ENCODE measurements around the gene PRKCA.
"Not testable (repeated sequence)": the region's sequence is repeated elsewhere in the genome, so short reads cannot be mapped to it uniquely, and the experiment has no call there.

Gene PRKCA

DNA sequence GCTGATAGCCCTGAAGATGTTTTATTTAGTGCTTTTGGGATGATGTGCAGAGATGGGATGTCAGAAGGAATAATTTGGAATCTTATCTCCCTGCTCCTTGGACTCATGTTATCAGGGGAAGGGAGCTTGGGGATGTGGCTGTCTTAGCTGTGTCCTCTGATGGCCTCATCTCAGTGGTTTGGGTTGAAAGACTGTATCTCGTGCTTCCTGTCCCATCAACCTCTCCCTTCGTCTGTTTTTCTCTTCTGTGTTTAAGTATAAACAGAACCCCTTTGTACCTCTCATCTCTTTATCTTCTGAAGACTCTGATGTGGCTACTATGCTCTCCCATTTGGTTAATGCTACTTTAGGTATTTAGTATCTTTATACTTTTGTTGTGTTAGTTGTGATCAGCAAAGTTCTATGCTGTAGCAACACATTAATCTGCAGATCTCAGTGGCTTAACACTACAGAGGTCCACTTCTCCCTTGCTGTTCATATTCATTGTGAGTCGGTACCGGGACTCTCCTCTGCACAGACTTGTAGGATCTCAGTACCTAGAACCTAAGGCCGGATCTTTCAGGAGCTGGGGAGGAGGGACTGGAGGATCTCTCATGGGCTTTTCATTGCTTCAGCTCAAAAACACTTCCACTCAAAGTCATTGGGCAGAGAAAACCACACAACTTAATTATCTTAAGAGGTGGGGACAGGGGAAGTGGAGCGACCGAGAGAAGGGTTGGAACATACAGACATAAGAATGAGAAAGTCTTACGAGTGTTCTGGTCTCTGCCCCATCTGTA lies 28.8 kb downstream of the PRKCA start:
- DNase-seq, result no peak

DNA sequence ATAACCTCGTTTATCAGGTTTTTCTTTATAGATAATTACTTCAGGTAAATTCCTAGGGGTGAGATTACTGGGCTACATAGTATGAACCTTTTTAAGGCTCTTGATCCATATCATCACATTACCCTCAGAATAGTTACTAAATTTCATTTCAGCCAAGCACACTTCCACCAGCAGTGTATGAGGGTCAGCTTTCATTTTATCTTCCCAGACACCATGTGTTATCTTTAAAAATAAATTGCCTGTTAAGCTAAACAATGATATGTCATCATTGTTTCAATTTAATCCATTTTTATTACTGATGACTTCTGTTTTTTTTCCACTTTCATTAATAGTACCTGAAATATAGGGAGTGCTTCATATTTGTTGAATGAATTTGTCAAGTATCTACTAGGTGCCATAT lies 33.4 kb downstream of the PRKCA start:
- DNase-seq, result no peak

DNA sequence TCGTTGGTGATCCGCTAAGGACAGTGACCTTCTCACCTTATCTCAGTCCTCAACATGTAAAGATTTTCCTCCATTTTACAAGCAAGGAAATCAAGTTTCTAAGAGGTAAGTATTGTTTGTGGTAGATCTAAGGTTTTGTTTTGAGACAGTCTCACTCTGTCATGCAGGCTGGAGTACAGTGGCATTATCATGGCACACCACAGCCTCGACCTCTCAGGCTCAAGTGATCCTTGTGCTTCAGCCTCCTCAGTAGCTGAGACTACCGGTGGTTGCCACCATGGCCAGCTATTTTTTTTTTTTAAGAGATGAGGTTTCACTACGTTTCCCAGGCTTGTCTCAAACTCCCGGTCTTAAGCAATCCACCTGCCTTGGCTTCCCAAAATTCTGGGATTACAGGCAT lies 34.9 kb downstream of the PRKCA start:
- DNase-seq, result no peak

DNA sequence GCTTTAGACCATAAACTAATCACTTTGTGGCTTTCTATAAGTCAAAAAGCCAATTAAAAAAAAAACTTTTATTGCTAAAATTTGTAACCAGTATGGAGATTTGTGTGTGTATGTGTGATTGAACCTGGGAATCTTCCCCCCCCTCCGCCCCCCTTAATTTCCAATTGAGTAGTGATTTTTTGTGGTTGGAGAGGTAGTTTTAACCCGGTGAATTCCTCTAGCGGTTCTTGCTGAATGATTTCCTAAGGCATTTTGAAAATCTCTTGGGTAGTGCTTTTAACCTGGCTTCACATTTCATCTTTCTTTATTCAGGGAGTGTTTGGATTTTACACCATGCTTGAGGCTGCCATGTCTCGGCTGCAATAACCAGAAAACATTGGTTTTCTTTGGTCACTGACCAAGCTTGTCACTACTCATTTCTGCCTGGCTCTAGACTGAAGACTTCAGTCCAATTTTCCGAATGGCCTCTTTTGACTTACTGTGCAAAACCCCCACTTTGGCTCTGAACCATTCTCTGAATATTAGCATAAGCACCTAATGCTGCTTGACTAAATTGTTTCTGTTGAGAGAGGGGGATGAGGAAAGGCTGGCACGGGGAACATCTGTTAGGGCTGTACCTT lies 35.6 kb downstream of the PRKCA start:
- no peak for DNase-seq

DNA sequence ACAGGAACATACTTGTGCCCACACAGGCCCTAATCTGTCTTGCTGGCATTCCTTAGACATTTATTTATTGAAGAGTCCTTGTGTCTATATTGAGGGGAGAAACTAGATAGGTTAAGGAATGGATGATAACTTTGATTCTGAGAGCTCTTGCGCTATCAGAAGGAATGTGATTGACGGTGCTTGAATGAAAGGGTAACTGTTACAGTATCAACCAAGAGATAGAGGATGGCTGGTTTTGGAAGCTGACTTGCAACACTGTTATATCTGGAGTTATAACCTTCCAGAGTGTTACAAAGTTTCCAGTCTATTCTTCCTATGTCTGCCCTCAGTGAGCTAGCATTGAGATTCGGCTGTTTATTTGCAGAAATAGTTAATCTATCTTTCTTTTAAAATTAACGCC lies 36.5 kb downstream of the PRKCA start:
- no peak for DNase-seq

DNA sequence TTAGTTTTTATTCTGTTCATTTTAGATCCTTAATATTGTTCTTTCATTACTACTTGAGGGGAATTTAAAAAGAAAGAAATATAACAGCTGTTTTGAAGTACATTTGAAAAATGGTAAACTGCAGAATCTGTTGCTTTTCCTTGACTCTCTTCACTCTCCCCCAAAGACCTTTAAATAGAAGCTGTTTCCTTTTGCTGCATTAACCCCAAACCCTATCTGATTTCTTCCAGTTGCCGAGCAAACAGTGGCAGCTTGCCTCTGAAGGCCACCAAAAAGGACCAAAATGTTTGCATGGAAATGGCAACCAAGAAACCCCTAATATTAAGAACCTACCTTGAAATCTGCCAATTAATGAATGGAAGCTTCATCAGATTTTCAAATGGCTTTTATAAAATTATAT lies 37.1 kb downstream of the PRKCA start:
- no peak for DNase-seq

DNA sequence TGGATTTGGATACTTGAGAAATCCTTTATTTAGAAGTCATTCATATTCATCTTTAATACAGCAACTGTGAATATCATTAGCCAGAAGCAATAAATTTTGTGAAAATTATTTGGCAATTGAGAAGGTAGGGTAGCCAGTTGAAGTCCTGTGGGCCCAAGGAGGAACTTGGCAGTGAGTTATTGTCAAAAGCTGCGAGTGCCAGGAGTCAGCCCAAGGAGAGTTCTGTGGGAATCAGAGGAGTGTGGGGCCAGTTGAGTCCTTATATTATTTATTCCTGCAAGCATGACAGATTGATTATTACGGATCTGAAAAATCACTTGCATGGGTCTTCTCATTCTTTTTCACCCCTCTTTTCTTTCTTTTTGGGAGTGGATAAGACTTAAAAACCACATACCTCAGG lies 38.3 kb downstream of the PRKCA start:
- no peak for DNase-seq

DNA sequence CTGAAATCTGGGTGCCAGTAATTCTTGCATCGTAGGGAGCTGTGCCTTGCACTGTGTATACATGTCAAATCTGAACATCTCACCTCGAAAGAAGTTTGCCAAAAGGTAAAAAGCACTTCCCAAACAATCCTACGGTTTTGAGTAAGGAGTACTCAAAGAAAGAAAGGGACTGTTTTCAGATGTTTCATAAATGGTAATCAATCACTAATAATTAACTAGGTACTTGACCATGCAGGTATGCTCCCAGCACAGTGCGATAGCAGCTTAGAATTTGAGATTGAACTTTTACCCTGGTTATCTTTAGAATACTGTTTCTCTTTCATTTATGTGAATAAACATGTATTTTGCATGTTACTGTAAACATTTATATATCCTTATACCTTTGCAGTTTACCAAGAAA lies 39.0 kb downstream of the PRKCA start:
- no peak for DNase-seq

DNA sequence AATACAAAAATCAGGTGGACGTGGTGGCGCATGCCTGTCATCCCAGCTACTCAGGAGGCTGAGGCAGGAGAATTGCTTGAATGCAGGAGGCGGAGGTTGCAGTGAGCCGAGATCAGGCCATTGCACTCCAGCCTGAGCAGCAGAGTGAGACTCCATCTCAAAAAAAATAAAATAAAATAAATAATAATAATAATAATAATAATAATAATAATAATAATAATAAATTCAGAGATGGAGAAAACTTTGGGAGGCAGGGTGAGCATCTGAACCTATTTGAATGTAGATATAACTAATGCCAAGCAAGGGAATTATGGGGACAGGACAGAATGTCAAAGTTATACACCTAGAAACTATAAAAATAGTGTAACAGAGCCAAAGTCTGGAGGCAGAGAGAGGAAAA lies 39.9 kb downstream of the PRKCA start:
- not testable (repeated sequence) for DNase-seq

DNA sequence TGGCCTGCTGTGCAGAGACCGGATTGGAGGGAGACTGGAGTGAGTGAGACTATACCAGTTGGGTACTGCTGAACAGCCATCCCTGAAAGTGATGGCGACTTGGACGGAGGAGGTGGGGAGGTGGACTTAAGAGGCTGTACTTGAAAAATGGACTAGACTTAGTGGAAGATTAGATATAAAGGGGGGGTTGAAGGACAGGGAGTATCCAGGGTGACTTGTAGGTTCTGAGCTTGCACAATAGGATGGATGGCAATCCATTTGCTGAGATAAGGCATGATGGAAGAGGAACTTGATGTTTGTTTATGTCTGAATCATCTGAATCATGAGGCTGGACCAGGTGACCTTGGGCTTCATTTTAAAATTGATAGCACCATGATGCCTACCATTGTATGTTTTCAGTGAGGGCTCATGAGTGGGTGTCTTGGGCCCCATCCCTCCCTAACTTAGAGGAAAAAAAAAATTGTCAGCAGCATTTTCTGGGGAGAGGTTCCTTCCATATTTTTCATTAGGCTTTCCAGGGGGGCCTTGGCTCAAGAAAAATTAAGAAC lies 41.2 kb downstream of the PRKCA start:
- no peak for DNase-seq

DNA sequence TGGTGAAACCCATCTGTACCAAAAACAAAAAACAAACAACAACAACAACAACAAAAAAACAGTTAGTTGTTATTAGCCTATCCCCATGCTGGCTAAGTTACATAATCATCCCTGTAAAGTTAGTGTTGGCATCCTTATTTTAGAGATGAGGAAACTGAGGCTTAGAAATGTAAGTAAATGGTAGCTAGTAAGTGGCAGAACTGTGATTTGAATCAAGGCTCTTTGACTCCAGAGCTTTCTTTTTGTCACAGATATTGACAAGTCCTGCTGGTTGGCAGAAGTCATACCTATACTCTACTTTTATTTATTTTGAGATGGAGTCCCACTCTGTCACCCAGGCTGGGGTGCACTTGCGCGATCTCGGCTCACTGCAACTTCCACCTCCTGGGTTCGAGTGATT lies 42.1 kb downstream of the PRKCA start:
- no peak for DNase-seq

DNA sequence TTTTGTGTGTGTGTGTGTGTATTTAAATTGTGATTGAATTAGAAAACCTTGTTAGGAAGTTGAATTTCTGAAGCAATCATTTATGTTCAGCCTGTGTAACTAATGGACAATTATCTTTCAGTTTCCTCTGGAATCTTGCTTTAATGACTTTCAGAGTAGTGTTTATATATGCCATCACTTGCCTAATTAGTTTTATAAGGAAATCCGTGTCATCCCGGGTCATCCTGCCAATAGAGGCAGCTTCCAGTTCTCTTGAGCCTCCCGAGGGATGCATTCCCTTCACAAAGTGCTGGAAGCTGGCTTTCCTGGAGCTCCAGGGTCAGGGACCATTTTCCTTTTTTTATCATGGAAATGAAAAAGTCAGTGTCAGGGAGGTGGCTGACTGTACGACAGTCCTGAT lies 42.9 kb downstream of the PRKCA start:
- DNase-seq, result no peak

DNA sequence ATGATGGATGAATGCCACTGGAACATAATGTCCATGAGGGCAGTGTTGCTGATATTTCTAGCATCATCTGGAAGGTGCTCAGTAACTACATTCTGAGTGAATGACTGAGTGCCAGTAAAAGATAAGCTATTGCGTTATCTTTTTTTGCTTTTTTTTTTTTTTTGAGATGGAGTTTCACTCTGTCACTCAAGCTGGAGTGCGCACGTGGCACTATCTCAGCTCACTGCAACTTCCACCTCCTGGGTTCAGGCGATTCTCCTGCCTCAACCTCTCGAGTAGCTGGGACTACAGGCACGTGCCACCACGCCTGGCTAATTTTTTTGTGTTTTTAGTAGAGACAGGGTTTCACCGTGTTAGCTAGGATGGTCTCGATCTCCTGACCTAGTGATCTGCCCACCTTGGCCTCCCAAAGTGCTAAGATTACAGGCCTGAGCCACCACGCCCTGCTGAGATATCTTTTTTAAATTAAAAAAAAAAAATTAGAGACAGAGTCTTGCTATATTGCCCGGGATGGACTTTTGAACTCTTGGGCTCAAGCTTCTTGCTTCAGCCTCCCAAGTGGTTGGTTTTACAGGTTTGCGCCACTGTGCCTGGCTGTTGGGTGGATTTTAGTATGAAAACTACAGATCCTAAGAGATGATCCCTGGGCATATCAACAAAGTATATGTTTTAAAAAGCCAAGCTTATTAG lies 43.7 kb downstream of the PRKCA start:
- not testable (repeated sequence) for DNase-seq

DNA sequence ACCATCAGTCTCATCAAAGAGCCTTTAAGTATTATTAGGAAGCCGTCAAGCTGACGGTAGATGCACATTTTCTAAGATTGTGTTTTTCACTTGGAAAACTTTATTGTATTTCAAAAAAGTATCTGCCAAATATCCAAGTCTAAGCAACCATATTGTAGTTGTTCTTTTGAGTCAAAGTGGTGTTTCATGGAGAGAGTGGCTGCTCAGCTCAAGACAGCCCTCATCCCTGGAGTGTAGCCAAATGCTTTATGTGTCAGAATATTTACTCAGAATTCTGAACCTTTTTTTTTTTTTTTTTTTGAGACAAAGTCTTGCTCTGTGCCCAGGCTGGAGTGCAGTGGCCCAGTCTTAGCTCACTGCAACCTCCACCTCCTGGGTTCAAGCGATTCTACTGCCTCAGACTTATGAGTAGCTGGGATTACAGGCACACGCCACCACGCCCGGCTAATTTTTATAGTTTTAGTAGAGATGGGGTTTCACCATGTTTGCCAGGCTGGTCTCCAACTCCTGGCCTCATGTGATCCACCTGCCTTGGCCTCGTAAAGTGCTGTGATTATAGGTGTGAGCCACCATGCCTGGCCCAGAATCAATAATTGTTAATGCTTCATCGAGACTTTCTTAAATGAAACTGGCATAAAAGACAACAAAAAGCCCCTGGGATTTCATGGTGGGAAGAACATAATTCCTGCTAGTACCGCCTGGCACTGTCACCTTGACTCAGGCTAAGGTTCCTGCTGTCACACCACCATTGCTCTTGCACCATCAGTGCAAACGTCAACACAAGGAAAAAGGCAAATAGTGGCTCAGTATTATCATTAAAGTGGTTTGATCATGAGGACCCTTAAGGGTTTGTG lies 45.5 kb downstream of the PRKCA start:
- peak; percentile 17 for DNase-seq

DNA sequence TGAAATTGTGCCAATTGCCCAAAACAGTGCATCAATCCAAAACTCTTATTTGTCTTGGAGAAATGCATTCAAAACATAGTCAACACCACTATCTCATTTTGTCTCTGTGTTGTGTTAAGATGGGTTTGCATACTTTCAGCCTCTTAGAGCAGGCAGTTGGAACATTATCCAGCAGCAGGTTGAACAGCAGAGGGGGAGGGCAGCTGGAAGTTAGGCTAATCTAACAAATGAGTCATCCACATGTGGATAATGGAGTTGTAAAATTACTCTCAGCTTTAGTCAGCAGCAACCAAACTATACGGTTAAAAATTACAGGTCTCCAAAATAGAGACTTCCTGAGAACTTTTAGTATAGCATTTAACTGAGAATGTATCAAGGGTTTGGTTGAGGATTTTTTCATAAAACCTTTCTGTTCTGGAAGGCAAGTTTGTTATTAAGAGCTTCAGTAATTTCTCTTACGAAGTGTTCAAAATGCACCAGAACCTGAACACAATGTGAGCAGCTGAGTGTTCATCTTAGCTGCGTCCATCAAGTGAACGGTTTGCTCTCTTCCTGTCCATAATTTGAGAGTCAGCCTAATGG lies 46.3 kb downstream of the PRKCA start:
- peak; percentile 58 for DNase-seq

DNA sequence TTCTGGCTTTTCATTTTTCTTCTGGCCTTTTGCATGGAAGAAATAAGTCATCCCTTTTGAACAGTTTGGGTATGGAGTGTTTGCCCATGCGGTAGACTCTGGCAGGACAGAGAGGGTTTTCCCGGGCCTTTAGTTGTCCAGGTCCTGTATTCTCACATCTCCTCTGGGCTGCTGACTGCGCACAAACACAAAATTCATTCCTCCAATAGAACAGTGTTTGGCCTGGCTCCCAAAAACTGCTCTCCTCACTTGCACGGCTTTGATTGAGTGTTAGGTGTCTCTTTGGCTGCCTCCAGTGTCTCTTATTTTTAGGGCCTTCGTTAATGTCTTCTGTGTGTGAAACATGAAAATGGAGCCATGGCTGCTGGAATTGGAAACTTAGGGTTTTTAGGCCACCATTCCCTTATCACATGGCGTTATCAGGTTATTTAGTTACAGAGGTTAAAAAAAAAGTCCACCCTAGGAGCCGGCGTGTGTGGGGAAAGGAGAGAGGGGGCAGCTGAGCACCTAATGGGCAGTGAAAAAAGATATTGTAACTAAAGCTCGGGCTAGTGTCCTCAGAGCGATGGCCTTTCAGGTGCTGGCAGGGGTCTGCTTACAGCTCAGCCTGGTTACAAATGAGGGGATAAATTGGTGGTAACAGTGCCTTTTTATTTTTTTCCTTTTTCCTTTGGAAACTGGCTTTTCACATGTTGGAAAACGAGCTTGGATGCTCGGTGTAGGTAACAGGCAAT lies 47.3 kb downstream of the PRKCA start:
- no peak for DNase-seq

DNA sequence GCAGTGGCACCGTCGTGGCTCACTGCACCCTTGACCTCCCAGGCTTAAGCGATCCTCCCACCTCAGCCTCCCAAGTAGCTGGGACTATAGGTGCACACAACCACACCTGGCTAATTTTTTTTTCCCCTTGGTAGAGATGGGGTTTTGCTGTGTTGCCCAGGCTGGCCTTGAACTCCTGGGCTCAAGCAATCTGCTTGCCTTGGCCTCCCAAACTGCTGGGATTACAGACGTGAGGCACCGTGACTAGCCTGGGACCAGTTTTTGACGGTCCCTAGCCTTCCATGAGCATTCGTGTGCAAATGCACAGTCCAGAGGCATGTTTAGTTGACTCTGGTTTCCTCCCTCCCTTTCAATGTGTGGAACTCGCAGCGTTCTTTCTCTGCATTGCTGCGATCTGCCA lies 48.2 kb downstream of the PRKCA start:
- DNase-seq, result not testable (repeated sequence)

DNA sequence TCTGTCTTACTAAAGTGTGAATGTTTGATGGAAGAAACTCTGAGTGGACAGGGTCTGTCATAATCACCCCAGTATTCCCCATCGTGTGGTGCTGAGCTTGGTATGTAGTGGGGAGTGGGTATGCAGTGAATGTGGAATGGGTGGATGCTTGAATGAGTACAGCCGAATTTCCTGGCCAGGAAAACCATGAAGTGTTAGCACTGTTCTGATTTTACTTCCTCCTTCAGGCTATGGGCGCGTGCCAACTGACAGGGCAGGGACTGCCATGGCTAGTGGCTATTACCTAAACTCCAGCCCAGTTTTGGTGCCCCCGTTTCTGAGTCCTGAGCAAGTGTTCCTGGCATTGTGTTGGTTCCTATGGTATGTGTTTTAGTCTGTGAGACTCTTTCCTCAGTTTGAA lies 48.6 kb downstream of the PRKCA start:
- DNase-seq, result no peak

DNA sequence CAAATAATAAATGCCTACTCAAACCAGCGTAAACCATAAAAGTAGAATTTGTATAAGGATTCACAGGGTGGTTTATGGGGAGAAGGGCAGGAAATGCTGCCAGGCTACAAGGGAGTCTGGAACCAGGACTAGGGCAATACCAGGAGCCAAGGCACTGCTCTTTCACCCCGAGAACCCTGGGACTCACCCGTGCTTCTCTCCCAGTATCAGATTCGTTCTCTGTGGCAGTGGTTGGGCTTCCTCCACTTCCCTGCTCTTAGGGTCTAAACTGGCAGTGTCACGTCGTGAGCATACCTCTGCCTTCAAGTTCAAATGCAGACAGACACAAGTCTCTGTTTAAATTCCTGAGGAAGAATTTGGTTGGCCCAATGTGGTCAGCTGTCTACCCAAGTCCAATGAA lies 49.3 kb downstream of the PRKCA start:
- no peak for DNase-seq

DNA sequence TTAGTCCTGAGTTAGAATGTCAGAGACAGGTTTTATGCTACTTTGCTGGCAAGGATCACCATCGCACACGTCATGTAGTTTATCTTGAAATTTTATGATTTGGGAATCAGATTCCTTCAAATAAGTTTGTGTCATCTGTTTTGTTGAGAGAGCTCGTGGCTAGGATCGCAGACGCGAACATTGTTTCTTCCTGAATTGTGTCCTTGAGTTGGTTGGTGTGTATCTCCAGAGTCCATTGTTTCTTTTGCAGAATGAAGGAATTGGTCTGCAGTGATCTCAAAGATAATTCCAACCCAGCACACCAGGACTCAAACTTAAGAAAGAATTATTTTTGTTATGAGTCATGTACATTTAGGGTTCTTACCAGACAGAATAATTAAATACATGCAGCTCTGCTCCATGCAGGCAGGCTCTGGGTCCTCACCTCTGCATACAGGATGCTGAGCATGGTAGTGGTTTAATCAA lies 51.6 kb downstream of the PRKCA start:
- DNase-seq, result no peak

DNA sequence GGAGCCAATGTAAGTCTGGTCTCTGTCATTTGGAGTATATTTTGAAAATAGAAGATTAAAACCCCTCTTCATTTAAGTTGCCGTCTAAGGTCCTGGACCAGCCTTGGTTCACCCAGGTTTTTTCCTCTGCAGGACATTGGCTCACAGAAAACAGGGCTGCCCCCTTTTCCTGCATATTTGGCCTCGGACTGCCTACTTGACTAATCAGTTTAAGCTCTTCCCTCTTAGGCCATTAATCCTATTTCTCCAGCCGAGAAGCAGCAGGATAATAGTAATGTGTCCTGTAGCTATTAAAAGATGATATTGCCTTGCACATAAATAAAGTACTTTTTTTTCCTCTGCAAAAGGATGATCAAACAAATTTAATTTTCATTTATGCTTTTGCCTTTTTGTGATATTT lies 52.1 kb downstream of the PRKCA start:
- DNase-seq, result no peak

DNA sequence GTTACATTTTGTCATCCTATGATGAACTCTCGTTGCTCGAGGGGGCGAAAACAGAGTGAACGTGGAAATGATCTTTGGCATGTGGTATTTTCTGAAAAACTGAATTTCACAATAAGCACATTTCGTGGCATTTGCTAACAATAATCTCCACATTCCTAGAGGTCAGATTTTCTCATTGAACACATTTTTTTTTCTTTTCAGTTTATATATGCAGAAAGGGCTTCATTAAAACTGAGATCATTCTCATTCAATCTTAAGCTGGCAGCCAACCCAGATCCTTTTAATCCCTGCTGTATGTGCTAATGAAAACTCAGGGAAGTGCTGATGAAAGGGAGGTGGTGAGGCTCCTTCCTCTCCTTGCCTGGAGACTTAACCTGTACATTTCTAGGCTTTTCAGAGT lies 52.6 kb downstream of the PRKCA start:
- DNase-seq, result no peak
